Effector CD4-positive, alpha-beta T cell (primary cell): Measurements from ENCODE around the gene PRKCH.

Experiments used
- DNase-seq: peaks from one replicate; pipeline ENCODE4 v3.0.0-alpha.2; 2020

Gene PRKCH

GRCh38 chr14:61557262-61557661 lies 235.9 kb downstream of the PRKCH start:
- no peak for DNase-seq

GRCh38 chr14:61557854-61558253 lies 236.5 kb downstream of the PRKCH start:
- DNase-seq = no peak

GRCh38 chr14:61558271-61558670 lies 236.9 kb downstream of the PRKCH start:
- DNase-seq = no peak

GRCh38 chr14:61559641-61560201 lies 238.3 kb downstream of the PRKCH start:
- DNase-seq = no peak

- DNase-seq = no peak
Observed at GRCh38 chr14:61560323-61560722, 238.9 kb downstream of the PRKCH start.

GRCh38 chr14:61561104-61561503 lies 239.7 kb downstream of the PRKCH start:
- no peak for DNase-seq

GRCh38 chr14:61561657-61562276 lies 240.4 kb downstream of the PRKCH start:
- DNase-seq = no peak

- no peak for DNase-seq
Observed at GRCh38 chr14:61562321-61563161, 241.2 kb downstream of the PRKCH start.

GRCh38 chr14:61563162-61563511 lies 241.8 kb downstream of the PRKCH start:
- DNase-seq = no peak

- DNase-seq = no peak
Observed at GRCh38 chr14:61563880-61564617, 242.7 kb downstream of the PRKCH start.

GRCh38 chr14:61564618-61565091 lies 243.3 kb downstream of the PRKCH start:
- DNase-seq = no peak

- DNase-seq = no peak
Observed at GRCh38 chr14:61565181-61565580, 243.8 kb downstream of the PRKCH start.

- no peak for DNase-seq
Observed at GRCh38 chr14:61565836-61566536, 244.6 kb downstream of the PRKCH start.

GRCh38 chr14:61566537-61567225 lies 245.3 kb downstream of the PRKCH start:
- no peak for DNase-seq

- DNase-seq = no peak
Observed at GRCh38 chr14:61567838-61568571, 246.6 kb downstream of the PRKCH start.

- DNase-seq = peak; percentile 21
Observed at GRCh38 chr14:61568572-61569011, 247.2 kb downstream of the PRKCH start.

GRCh38 chr14:61569308-61569707 lies 247.9 kb downstream of the PRKCH start:
- DNase-seq = no peak

- DNase-seq = no peak
Observed at GRCh38 chr14:61569812-61570548, 248.6 kb downstream of the PRKCH start.

GRCh38 chr14:61570549-61571290 lies 249.3 kb downstream of the PRKCH start:
- DNase-seq = no peak

- DNase-seq = no peak
Observed at GRCh38 chr14:61571917-61572316, 250.5 kb downstream of the PRKCH start.
